ENCODE data around the gene EML1. TPM values are rescaled to one million over a fixed set of nuclear protein-coding genes. Genes with fewer than 3 reads are reported as not detected.
"Not testable (repeated sequence)": the region's sequence is repeated elsewhere in the genome, so short reads cannot be mapped to it uniquely, and the experiment has no call there.

Gene EML1
- total RNA-seq, 1 experiment from 2014 or later, result 16.1 TPM

- TF ChIP-seq ZNF425 (CRISPR knock-in tag; conservative IDR thresholded peaks at IDR 0.05), result no peak
- no peak for TF ChIP-seq NFE2L1 (CRISPR knock-in tag; IDR thresholded peaks at IDR 0.05)
- TF ChIP-seq NFATC4 (CRISPR knock-in tag; IDR thresholded peaks at IDR 0.05), result no peak
- no peak for TF ChIP-seq ATF6 (CRISPR knock-in tag; IDR thresholded peaks at IDR 0.05)
- TF ChIP-seq FOXJ3 (CRISPR knock-in tag; IDR thresholded peaks at IDR 0.05; ENCODE audit: borderline replicate concordance), result no peak
- TF ChIP-seq ZMAT4 (CRISPR knock-in tag; IDR thresholded peaks at IDR 0.05), result no peak
- TF ChIP-seq ZNF416 (CRISPR knock-in tag; IDR thresholded peaks at IDR 0.05), result no peak
- no peak for TF ChIP-seq E2F5 (CRISPR knock-in tag; IDR thresholded peaks at IDR 0.05)
- TF ChIP-seq ERG (CRISPR knock-in tag; IDR thresholded peaks at IDR 0.05), result no peak
- TF ChIP-seq EMX1 (CRISPR knock-in tag; IDR thresholded peaks at IDR 0.05), result no peak
- TF ChIP-seq TP53 (CRISPR knock-in tag; IDR thresholded peaks at IDR 0.05), result no peak
- TF ChIP-seq TEAD1 (CRISPR knock-in tag; IDR thresholded peaks at IDR 0.05), result no peak
- no peak for TF ChIP-seq ZNF121 (CRISPR knock-in tag; IDR thresholded peaks at IDR 0.05)
- TF ChIP-seq IRF2 (CRISPR knock-in tag; IDR thresholded peaks at IDR 0.05; ENCODE audit: borderline replicate concordance, low read depth), result no peak
- no peak for TF ChIP-seq SP1 (CRISPR knock-in tag; conservative IDR thresholded peaks at IDR 0.05)
- no peak for TF ChIP-seq OVOL2 (CRISPR knock-in tag; IDR thresholded peaks at IDR 0.05; ENCODE audit: borderline replicate concordance)
- no peak for TF ChIP-seq ZNF232 (CRISPR knock-in tag; IDR thresholded peaks at IDR 0.05)
- TF ChIP-seq JUN (CRISPR knock-in tag; IDR thresholded peaks at IDR 0.05), result no peak
- TF ChIP-seq ZNF423 (CRISPR knock-in tag; IDR thresholded peaks at IDR 0.05), result no peak
- Mint-ChIP-seq H3K27ac (no peak overlapping the region), H3K9me3 (peaks cover 5% of the 10 kb centered on the region), H3K4me3 (no peak overlapping the region), H3K4me1 (peaks cover 24% of the 10 kb centered on the region), H3K36me3 (no peaks in the 10 kb centered on the region), H3K27me3 (ENCODE audit: low read depth) (no peaks in the 10 kb centered on the region)
- POLR2A ChIA-PET, result no interaction called here
- CTCF ChIA-PET, result interaction anchor here (1.0 to 4.5 kb wide), 2 partner anchors 12 to 29 kb away, joined by 3 to 21 read pairs; no protein-coding TSS in a partner anchor
- ATAC-seq (no peak), DNase-seq (ENCODE audit: low spot score) (no peak)
These were observed 33.7 kb upstream of the EML1 start for GRCh38 chr14:99759546-99759925.

- DNase-seq (ENCODE audit: low spot score), result no peak
- H3K27me3 Mint-ChIP-seq (ENCODE audit: low read depth), result no peaks in the 10 kb centered on the region; the same call in 1 of the 2 replicates
- no peaks in the 10 kb centered on the region for H3K36me3 Mint-ChIP-seq
- H3K4me1 Mint-ChIP-seq, result peaks cover 24% of the 10 kb centered on the region
- H3K27ac Mint-ChIP-seq, result 0 out of 2 replicates have a peak overlapping the region, but pooled peaks have one; percentile 30
- H3K9me3 Mint-ChIP-seq, result peaks cover 5% of the 10 kb centered on the region
- POLR2A ChIA-PET, result no interaction called here
- H3K4me3 Mint-ChIP-seq, result no peak overlapping the region
- no peak for TF ChIP-seq KAT7 (CRISPR knock-in tag; IDR thresholded peaks at IDR 0.05; ENCODE audit: borderline replicate concordance)
- no peak for TF ChIP-seq SP1 (CRISPR knock-in tag; conservative IDR thresholded peaks at IDR 0.05)
- no peak for TF ChIP-seq E2F5 (CRISPR knock-in tag; IDR thresholded peaks at IDR 0.05)
- TF ChIP-seq ZNF219 (CRISPR knock-in tag; IDR thresholded peaks at IDR 0.05; ENCODE audit: borderline replicate concordance), result no peak
- TF ChIP-seq ZNF121 (CRISPR knock-in tag; IDR thresholded peaks at IDR 0.05), result no peak
- no peak for TF ChIP-seq TEAD4 (CRISPR knock-in tag; IDR thresholded peaks at IDR 0.05)
- no peak for TF ChIP-seq GABPB1 (CRISPR knock-in tag; IDR thresholded peaks at IDR 0.05)
- TF ChIP-seq NFE2L1 (CRISPR knock-in tag; IDR thresholded peaks at IDR 0.05), result no peak
- TF ChIP-seq SMAD3 (CRISPR knock-in tag; IDR thresholded peaks at IDR 0.05; ENCODE audit: borderline replicate concordance), result no peak
- CTCF ChIA-PET, result interaction anchor here (4.5 kb wide), 1 partner anchor 30 kb away, joined by 21 read pairs; no protein-coding TSS in a partner anchor
- ATAC-seq, result no peak
These were observed 32.4 kb upstream of the EML1 start for GRCh38 chr14:99760817-99761216.

GRCh38 chr14:99762911-99763310 lies 30.3 kb upstream of the EML1 start:
- H3K27me3 Mint-ChIP-seq (ENCODE audit: low read depth); H3K4me3 Mint-ChIP-seq; H3K9me3 Mint-ChIP-seq; H3K36me3 Mint-ChIP-seq; POLR2A ChIA-PET; DNase-seq (ENCODE audit: low spot score); H3K27ac Mint-ChIP-seq; ATAC-seq; CTCF ChIA-PET: not testable (repeated sequence)
- peaks cover 26% of the 10 kb centered on the region for H3K4me1 Mint-ChIP-seq

All from WTC11 (cell line).